Stimulated activated memory B cell treated with anti-CD40 and anti-IgM and Interleukin-4, amounts not matched to agents 10 μg/mL and 1 μg/mL and 100 μg/mL, for 72 hours (primary cell): ENCODE results near the gene C11orf97.
"Not testable (repeated sequence)": the region's sequence is repeated elsewhere in the genome, so short reads cannot be mapped to it uniquely, and the experiment has no call there.

Source experiments
- ATAC-seq: fragments of 150-1000 bp; cut with Tn5 transposase; 2 replicates; pipeline ENCODE4 v1.10.0; 2021
- H3K27ac Mint-ChIP-seq: one replicate; pipeline ENCODE4 v1.8.0; 2022; ENCODE audit warnings: mild to moderate bottlenecking, mixed read lengths
- H3K27me3 Mint-ChIP-seq: one replicate; pipeline ENCODE4 v1.8.0; 2022; ENCODE audit warnings: mixed read lengths
- H3K36me3 Mint-ChIP-seq: one replicate; pipeline ENCODE4 v1.8.0; 2022; ENCODE audit warnings: mixed read lengths
- H3K4me1 Mint-ChIP-seq: one replicate; pipeline ENCODE4 v1.8.0; 2022; ENCODE audit warnings: mixed read lengths
- H3K4me3 Mint-ChIP-seq: one replicate; pipeline ENCODE4 v1.8.0; 2022; ENCODE audit warnings: mild to moderate bottlenecking, moderate library complexity, mixed read lengths
- H3K9me3 Mint-ChIP-seq: one replicate; pipeline ENCODE4 v1.8.0; 2022; ENCODE audit warnings: mixed read lengths

C11orf97 gene

DNA sequence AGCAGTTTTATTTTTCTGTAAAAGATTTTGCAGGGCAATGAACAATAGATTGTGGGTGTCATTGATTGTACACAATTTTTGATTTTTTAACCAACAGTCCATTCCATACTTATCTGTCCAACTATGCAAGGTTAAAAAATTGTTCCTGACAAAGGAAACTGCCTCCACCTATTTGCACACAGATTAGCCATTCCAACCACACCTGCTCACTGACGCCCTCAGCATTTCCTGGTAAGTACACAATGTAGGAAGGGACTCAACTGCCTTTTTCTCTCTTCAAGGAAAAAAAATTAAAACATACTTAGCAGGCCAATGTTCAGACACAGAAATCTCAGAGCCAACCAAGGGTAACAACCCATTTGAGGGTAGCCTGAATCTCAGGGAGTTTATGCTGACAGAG lies 27.2 kb downstream of the C11orf97 start:
- Mint-ChIP-seq H3K27me3 (peaks cover 58% of the 10 kb centered on the region), H3K9me3 (no peaks in the 10 kb centered on the region)

DNA sequence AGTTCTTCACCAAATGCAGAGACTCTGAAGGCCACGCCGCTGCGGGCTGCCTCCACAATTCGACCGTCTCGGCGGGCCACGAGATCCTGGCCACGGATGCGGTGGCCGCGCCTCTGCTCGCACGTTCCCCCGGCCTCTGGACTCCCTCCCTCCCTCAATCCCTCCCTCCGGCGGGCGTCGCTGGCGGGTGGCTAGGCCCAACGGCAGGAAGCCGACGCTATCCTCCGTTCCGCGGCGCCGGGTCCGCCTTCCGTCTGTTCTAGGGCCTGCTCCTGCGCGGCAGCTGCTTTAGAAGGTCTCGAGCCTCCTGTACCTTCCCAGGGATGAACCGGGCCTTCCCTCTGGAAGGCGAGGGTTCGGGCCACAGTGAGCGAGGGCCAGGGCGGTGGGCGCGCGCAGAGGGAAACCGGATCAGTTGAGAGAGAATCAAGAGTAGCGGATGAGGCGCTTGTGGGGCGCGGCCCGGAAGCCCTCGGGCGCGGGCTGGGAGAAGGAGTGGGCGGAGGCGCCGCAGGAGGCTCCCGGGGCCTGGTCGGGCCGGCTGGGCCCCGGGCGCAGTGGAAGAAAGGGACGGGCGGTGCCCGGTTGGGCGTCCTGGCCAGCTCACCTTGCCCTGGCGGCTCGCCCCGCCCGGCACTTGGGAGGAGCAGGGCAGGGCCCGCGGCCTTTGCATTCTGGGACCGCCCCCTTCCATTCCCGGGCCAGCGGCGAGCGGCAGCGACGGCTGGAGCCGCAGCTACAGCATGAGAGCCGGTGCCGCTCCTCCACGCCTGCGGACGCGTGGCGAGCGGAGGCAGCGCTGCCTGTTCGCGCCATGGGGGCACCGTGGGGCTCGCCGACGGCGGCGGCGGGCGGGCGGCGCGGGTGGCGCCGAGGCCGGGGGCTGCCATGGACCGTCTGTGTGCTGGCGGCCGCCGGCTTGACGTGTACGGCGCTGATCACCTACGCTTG lies 31.7 kb downstream of the C11orf97 start, which contains the start of gene FUT4:
Gene FUT4, plus strand, starts transcription at position 227 of the 951 bp plus-strand sequence. Its CDS starts 213 bp downstream, at position 440.
- H3K9me3 Mint-ChIP-seq = no peaks in the 10 kb centered on the region
- peak; percentile 91 for ATAC-seq
- H3K4me1 Mint-ChIP-seq = peaks cover 37% of the 10 kb centered on the region
- peak within 1 kb of the TSS; percentile 100 for H3K4me3 Mint-ChIP-seq
- peaks cover 24% of the 10 kb centered on the region for H3K27me3 Mint-ChIP-seq
- H3K27ac Mint-ChIP-seq = peak within 1 kb of the TSS; percentile 99
- H3K36me3 Mint-ChIP-seq = peaks cover 7% of the 10 kb centered on the region

More for the DNA sequence above, 27.2 kb downstream of the C11orf97 start:
- H3K36me3 Mint-ChIP-seq = no peaks in the 10 kb centered on the region
- peaks cover 14% of the 10 kb centered on the region for H3K4me1 Mint-ChIP-seq
- no peak overlapping the region for H3K27ac Mint-ChIP-seq
- no peak overlapping the region for H3K4me3 Mint-ChIP-seq
- ATAC-seq = no peak

DNA sequence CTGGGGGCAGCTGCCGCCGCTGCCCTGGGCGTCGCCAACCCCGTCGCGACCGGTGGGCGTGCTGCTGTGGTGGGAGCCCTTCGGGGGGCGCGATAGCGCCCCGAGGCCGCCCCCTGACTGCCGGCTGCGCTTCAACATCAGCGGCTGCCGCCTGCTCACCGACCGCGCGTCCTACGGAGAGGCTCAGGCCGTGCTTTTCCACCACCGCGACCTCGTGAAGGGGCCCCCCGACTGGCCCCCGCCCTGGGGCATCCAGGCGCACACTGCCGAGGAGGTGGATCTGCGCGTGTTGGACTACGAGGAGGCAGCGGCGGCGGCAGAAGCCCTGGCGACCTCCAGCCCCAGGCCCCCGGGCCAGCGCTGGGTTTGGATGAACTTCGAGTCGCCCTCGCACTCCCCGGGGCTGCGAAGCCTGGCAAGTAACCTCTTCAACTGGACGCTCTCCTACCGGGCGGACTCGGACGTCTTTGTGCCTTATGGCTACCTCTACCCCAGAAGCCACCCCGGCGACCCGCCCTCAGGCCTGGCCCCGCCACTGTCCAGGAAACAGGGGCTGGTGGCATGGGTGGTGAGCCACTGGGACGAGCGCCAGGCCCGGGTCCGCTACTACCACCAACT lies 32.5 kb downstream of the C11orf97 start:
- Mint-ChIP-seq H3K27ac (peak overlapping the region; percentile 17), H3K4me3 (peak overlapping the region; percentile 72), H3K9me3 (no peaks in the 10 kb centered on the region), H3K36me3 (peaks cover 7% of the 10 kb centered on the region), H3K4me1 (peaks cover 37% of the 10 kb centered on the region), H3K27me3 (peaks cover 17% of the 10 kb centered on the region)
- no peak for ATAC-seq

GRCh38 chr11:94545264-94546161 lies 33.3 kb downstream of the C11orf97 start:
- Mint-ChIP-seq H3K27ac (peak overlapping the region; percentile 17), H3K4me1 (peaks cover 41% of the 10 kb centered on the region), H3K36me3 (peaks cover 7% of the 10 kb centered on the region), H3K4me3 (peak overlapping the region; percentile 72), H3K27me3 (peaks cover 11% of the 10 kb centered on the region), H3K9me3 (no peaks in the 10 kb centered on the region)
- ATAC-seq = no peak

GRCh38 chr11:94546162-94546470 lies 33.9 kb downstream of the C11orf97 start:
- H3K4me3 Mint-ChIP-seq = peak overlapping the region; percentile 14
- no peak overlapping the region for H3K27ac Mint-ChIP-seq
- peaks cover 44% of the 10 kb centered on the region for H3K4me1 Mint-ChIP-seq
- no peaks in the 10 kb centered on the region for H3K9me3 Mint-ChIP-seq
- peaks cover 7% of the 10 kb centered on the region for H3K36me3 Mint-ChIP-seq
- peaks cover 9% of the 10 kb centered on the region for H3K27me3 Mint-ChIP-seq
- no peak for ATAC-seq

- no peaks in the 10 kb centered on the region for H3K9me3 Mint-ChIP-seq
- peaks cover 7% of the 10 kb centered on the region for H3K36me3 Mint-ChIP-seq
- peaks cover under 1% of the 10 kb centered on the region for H3K27me3 Mint-ChIP-seq
- peaks cover 44% of the 10 kb centered on the region for H3K4me1 Mint-ChIP-seq
- ATAC-seq = no peak
- no peak overlapping the region for H3K27ac Mint-ChIP-seq
- H3K4me3 Mint-ChIP-seq = no peak overlapping the region
These were observed 34.6 kb downstream of the C11orf97 start for GRCh38 chr11:94546886-94547285.

GRCh38 chr11:94549146-94549545 lies 36.9 kb downstream of the C11orf97 start:
- ATAC-seq = no peak

DNA sequence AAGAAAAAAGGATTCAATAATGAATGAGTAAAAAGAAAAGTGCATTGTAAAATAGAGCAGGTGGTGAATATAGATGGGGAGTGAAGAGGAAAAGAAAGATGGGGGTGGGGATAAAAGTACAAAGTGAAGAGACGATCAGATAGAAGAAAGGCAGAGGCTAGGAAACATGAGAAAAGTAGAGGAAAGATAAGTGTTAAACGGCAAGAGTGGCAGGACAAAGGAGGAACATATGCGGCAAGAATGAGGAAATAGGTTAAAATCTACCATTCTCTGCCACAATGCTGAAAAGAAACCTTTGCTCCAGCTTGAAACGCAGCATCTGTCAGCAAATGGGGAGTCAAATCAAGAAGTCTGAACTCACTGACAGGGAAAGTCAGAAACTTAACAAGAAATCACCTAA lies 38.3 kb downstream of the C11orf97 start:
- H3K27me3 Mint-ChIP-seq = no peaks in the 10 kb centered on the region
- no peak for ATAC-seq
- peaks cover 25% of the 10 kb centered on the region for H3K4me1 Mint-ChIP-seq
- H3K36me3 Mint-ChIP-seq = peaks cover 5% of the 10 kb centered on the region
- no peaks in the 10 kb centered on the region for H3K9me3 Mint-ChIP-seq
- H3K27ac Mint-ChIP-seq = no peak overlapping the region
- peak overlapping the region; percentile 6 for H3K4me3 Mint-ChIP-seq

More at GRCh38 chr11:94549146-94549545, 36.9 kb downstream of the C11orf97 start:
- Mint-ChIP-seq H3K9me3 (no peaks in the 10 kb centered on the region), H3K36me3 (peaks cover 7% of the 10 kb centered on the region), H3K4me1 (peaks cover 30% of the 10 kb centered on the region), H3K4me3 (no peak overlapping the region), H3K27me3 (no peaks in the 10 kb centered on the region), H3K27ac (no peak overlapping the region)

- no peak overlapping the region for H3K4me3 Mint-ChIP-seq
These were observed 41.7 kb downstream of the C11orf97 start for GRCh38 chr11:94553938-94554337.

GRCh38 chr11:94555752-94556329 lies 43.6 kb downstream of the C11orf97 start:
- not testable (repeated sequence) for H3K4me3 Mint-ChIP-seq, ATAC-seq, H3K9me3 Mint-ChIP-seq, H3K4me1 Mint-ChIP-seq, H3K27ac Mint-ChIP-seq, H3K27me3 Mint-ChIP-seq, H3K36me3 Mint-ChIP-seq

More at GRCh38 chr11:94553938-94554337, 41.7 kb downstream of the C11orf97 start:
- no peaks in the 10 kb centered on the region for H3K36me3 Mint-ChIP-seq
- ATAC-seq = no peak
- H3K27ac Mint-ChIP-seq = no peak overlapping the region
- H3K9me3 Mint-ChIP-seq = no peaks in the 10 kb centered on the region
- H3K4me1 Mint-ChIP-seq = peaks cover 7% of the 10 kb centered on the region
- no peaks in the 10 kb centered on the region for H3K27me3 Mint-ChIP-seq

DNA sequence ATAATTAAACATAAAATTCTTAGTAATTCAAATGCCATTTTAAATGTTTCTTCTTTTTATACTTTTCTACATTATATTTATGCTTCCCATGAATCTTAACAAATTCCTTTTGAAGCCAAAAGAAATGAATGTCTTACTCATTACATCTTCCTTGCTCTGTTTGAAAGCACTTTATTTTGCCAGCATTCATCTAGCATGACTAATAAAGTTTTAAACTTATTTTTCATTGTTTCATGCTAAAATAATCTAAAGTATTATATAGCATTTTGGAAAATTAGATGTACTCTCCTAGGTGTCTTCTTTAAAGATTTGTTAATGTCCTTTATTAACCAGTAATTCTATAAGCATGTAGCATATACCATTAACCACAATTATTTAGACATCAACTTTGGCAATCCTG lies 45.2 kb downstream of the C11orf97 start:
- H3K4me1 Mint-ChIP-seq = no peaks in the 10 kb centered on the region
- no peaks in the 10 kb centered on the region for H3K9me3 Mint-ChIP-seq
- no peak overlapping the region for H3K4me3 Mint-ChIP-seq
- H3K27ac Mint-ChIP-seq = no peak overlapping the region
- no peaks in the 10 kb centered on the region for H3K36me3 Mint-ChIP-seq
- H3K27me3 Mint-ChIP-seq = no peaks in the 10 kb centered on the region
- ATAC-seq = no peak

DNA sequence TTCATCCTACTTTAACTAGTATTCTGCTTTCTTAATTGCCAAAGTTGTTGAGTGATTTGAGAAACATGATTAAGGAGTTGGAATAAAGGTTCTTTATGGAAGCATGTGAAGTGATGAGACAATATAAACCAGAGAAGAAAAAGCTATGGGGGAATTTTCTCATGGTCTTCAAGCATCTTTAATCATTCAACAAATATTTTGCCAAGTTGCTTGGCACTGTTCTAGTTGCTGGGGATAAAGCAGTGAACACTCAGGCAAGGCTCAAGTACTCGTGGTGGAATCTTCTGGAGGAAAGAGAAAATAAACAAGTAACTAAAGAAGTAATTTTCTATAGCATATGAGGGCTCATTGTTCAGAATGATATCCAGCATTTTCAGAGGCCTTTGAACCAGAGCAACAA lies 45.7 kb downstream of the C11orf97 start:
- Mint-ChIP-seq H3K27ac (no peak overlapping the region), H3K27me3 (no peaks in the 10 kb centered on the region), H3K36me3 (no peaks in the 10 kb centered on the region), H3K4me1 (no peaks in the 10 kb centered on the region), H3K9me3 (no peaks in the 10 kb centered on the region), H3K4me3 (no peak overlapping the region)
- ATAC-seq = no peak

GRCh38 chr11:94558468-94558867 lies 46.2 kb downstream of the C11orf97 start:
- Mint-ChIP-seq H3K9me3 (no peaks in the 10 kb centered on the region), H3K4me1 (no peaks in the 10 kb centered on the region), H3K27me3 (no peaks in the 10 kb centered on the region), H3K27ac (no peak overlapping the region), H3K36me3 (no peaks in the 10 kb centered on the region), H3K4me3 (no peak overlapping the region)
- no peak for ATAC-seq

GRCh38 chr11:94558932-94559331 lies 46.7 kb downstream of the C11orf97 start:
- no peaks in the 10 kb centered on the region for H3K27me3 Mint-ChIP-seq
- H3K9me3 Mint-ChIP-seq = no peaks in the 10 kb centered on the region
- ATAC-seq = no peak
- H3K36me3 Mint-ChIP-seq = no peaks in the 10 kb centered on the region
- no peak overlapping the region for H3K4me3 Mint-ChIP-seq
- no peaks in the 10 kb centered on the region for H3K4me1 Mint-ChIP-seq
- no peak overlapping the region for H3K27ac Mint-ChIP-seq

GRCh38 chr11:94559361-94559760 lies 47.1 kb downstream of the C11orf97 start:
- no peaks in the 10 kb centered on the region for H3K27me3 Mint-ChIP-seq
- no peaks in the 10 kb centered on the region for H3K4me1 Mint-ChIP-seq
- no peak for ATAC-seq
- H3K36me3 Mint-ChIP-seq = no peaks in the 10 kb centered on the region
- H3K27ac Mint-ChIP-seq = no peak overlapping the region
- H3K9me3 Mint-ChIP-seq = no peaks in the 10 kb centered on the region
- no peak overlapping the region for H3K4me3 Mint-ChIP-seq
